Frontal cortex (tissue), 4 donors: ENCODE data around the gene ZNF81. TPM values are rescaled to one million over a fixed set of nuclear protein-coding genes. Genes with fewer than 3 reads are reported as not detected.
"Not testable (repeated sequence)": the region's sequence is repeated elsewhere in the genome, so short reads cannot be mapped to it uniquely, and the experiment has no call there.

ENCODE experiments used
- DNase-seq, 2 donors: peaks; one replicate each; pipeline ENCODE4 v3.0.0; 2012; ENCODE audit warnings: low spot score in 2 of 2
- FAIRE-seq: peaks from 2 replicates; lab custom pipeline; 2012; peaks lifted over from hg19 to GRCh38; lab: Jason Lieb, UNC
- total RNA-seq: library from RNA; depleted of rRNA; stranded (reverse); fragments of >200 nt; gene quantifications from one replicate; pipeline ENCODE4 v1.2.3, GENCODE V29; 2014
- donor health status: control.
- donor health status: control.
- donor health status: control.

The ZNF81 gene
- total RNA-seq, 1 donor from 2014 or later, result 13.9 TPM

- no peak for DNase-seq
- no peak for FAIRE-seq
These were observed 81.6 kb downstream of the ZNF81 start for GRCh38 chrX:47918274-47918673.

GRCh38 chrX:47927212-47927611 is 90.5 kb downstream of the ZNF81 start:
- DNase-seq (no peak), FAIRE-seq (no peak)

- not testable (repeated sequence) for DNase-seq, FAIRE-seq
These were observed 95.3 kb downstream of the ZNF81 start for GRCh38 chrX:47931970-47932369.

- FAIRE-seq (no peak), DNase-seq (no peak)
These were observed 97.2 kb downstream of the ZNF81 start for GRCh38 chrX:47933946-47934345.

DNA sequence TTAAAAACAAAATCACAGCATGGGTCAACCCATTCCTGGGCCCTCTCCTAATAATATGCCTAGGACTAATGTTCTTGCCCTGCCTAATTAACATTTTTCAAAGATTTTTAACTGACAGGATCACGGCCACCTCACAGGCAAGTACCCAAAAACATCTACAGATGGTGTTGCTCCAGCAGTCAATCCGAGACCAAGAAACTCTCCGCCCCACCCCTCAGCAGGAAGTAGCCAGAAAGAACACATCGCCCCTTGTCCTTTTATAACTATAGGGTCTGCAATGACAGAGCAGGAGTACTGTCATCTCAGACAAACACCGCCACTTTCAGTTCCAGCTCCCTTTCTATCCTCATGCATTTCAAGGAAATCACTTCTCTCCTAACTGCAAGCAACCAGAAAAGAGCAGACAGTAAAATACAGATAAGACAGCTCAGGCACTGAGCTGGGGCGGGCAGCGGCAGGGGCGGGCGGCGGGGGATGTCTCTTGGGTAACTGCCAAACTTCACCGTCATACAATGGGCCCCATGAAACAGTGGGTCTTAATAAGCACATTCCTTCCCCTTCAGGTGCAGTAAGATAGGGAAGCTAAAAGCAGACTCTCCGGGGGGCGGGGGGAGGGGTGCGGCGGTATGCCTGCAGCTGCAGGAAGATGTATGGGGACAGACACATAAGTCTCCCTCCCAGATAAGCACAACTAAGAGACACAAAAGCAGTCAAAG is 99.7 kb downstream of the ZNF81 start:
- FAIRE-seq, result no peak

GRCh38 chrX:47936940-47937317 is 100.2 kb downstream of the ZNF81 start:
- FAIRE-seq, result no peak
- no peak for DNase-seq

More for the DNA sequence above, 99.7 kb downstream of the ZNF81 start:
- no peak for DNase-seq

GRCh38 chrX:47940448-47940847 is 103.7 kb downstream of the ZNF81 start:
- no peak for FAIRE-seq
- no peak for DNase-seq

DNA sequence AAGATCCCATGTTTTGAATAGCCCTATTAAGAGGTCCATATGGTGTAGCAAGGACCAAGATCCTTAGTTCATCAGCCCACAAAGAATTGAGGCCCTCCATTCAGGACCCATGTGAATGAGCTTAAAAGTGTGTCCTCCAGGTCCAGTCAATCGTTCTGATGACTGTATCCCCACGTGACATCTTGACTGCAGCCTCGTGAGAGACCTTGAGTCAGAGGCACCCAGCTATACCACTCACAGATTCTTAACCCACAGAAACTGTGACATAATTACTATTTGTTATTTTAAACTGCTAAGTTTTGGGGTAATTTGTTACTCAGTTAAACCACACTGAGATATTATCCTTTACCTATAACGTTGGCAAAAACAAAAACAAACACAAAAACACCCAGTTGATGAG is 104.7 kb downstream of the ZNF81 start:
- FAIRE-seq, result no peak
- DNase-seq, result no peak

DNA sequence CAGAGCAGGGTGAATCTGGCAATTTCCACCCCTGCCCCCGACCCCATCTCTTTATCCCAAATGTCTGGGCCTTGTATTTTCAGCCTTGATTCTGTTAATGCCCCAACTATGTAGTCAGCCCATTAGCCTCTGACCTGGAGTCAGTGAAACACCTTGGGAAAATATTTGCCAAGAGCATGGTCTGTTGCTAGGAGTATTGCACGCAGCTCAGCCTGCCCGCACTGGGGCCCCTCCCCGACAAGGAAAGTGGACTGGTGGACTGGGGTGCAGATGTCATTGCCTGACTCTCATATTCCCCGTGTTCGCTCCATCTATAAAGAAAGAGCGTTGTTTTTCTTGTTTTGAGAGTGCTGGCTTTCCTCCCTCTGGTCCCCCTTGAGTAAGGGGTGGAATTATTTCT is 118.6 kb downstream of the ZNF81 start:
- DNase-seq, FAIRE-seq: not testable (repeated sequence)

DNA sequence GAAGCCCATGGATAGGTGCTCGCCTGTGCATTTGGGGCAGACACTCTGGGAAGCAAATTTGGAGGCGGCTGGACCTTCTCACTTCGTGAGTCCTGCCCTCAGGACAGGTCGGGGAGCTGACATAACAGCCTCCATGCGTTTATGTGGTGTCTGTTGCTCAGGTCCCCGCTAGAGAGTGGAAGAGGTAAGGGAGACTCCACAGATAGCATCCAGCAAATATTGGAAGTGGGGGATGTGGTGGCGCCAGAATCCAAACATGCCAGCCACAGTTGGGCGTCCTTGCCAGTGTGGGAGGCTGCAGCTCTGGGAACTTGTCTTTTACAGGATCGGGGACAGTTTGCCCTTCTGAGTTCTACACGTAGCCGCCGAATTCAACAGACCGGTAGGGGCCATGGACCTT is 119.3 kb downstream of the ZNF81 start:
- FAIRE-seq (no peak), DNase-seq (no peak)

DNA sequence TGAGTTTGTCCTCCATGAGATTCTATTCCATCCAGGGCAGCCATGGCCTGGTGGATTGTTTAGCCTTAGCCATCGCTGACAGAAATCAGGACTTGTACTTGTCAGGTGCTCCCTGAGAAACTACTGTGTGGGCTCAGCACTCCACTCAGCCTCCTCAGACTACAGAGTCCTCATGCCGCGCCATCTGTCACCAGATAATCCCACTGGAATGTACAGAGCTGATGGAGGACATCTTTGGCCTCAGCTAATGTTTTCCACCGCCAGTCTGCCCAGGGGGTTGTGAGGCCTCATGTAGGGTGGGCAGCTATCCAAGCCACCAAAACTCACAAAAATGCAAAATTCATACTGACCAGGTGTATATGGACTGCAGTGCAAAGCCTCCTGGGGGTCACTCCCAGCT is 121.5 kb downstream of the ZNF81 start:
- DNase-seq, FAIRE-seq: not testable (repeated sequence)

GRCh38 chrX:47958761-47959342 is 122.2 kb downstream of the ZNF81 start:
- DNase-seq, result no peak
- no peak for FAIRE-seq

- FAIRE-seq (no peak), DNase-seq (no peak)
These were observed 123.7 kb downstream of the ZNF81 start for GRCh38 chrX:47960406-47960805.

- DNase-seq, FAIRE-seq: not testable (repeated sequence)
These were observed 125.1 kb downstream of the ZNF81 start for GRCh38 chrX:47961830-47962229.

- not testable (repeated sequence) for DNase-seq, FAIRE-seq
These were observed 128.8 kb downstream of the ZNF81 start for GRCh38 chrX:47965526-47965925.

Other genes starting within 250 kb of the ZNF81 start
- gene SYN1, start 217.0 kb upstream of the ZNF81 start, total RNA-seq, result 14.7 TPM
- gene CFP, start 207.0 kb upstream of the ZNF81 start, total RNA-seq, result 0.82 TPM
- 17.5 TPM for gene ELK1, start 186.3 kb upstream of the ZNF81 start, total RNA-seq
- gene UXT, start 177.7 kb upstream of the ZNF81 start, total RNA-seq, result 86.0 TPM
- gene ZNF182, start 167.1 kb downstream of the ZNF81 start, total RNA-seq, result 7.3 TPM
- not detected for gene SPACA5, start 170.1 kb downstream of the ZNF81 start, total RNA-seq
- 8.6 TPM for gene ZNF630, start 234.7 kb downstream of the ZNF81 start, total RNA-seq